CD8-positive, alpha-beta memory T cell (primary cell): ENCODE data around the gene SOCS2. TPM values are rescaled to one million over a fixed set of nuclear protein-coding genes. Genes with fewer than 3 reads are reported as not detected.
A peak's percentile ranks its signal among the peaks of the same experiment; 100 is the strongest.

ENCODE experiments used
- CTCF ChIA-PET: fragments of 350-600 bp; sonication (Branson Sonifier 250); formaldehyde crosslinking; loops from one replicate; lab custom pipeline; 2021; ENCODE audit warnings: antibody characterized with exemption; lab: Charles Lee
- POLR2A ChIA-PET: fragments of 350-600 bp; sonication (Branson Sonifier 250); formaldehyde crosslinking; loops from one replicate; lab custom pipeline; 2021; ENCODE audit warnings: antibody characterized with exemption; lab: Charles Lee
- DNase-seq, 5 donors: peaks; one replicate each; pipeline versions ENCODE4 v3.0.0 to v3.0.0-alpha.2; 2020 to 2022; ENCODE audit warnings: mixed read lengths in 1 of 5
- H3K27ac ChIP-seq: one replicate; pipeline ENCODE4 v1.7.0; 2013; ENCODE audit warnings: low read depth, mild to moderate bottlenecking, low read length, moderate library complexity
- H3K27me3 ChIP-seq: 2 replicates; pipeline ENCODE4 v1.7.0; 2013; ENCODE audit warnings: low read length, mild to moderate bottlenecking; ENCODE audit not compliant: insufficient read depth, poor library complexity, severe bottlenecking
- H3K36me3 ChIP-seq: 2 replicates; pipeline ENCODE4 v1.7.0; 2013; ENCODE audit warnings: mild to moderate bottlenecking, low read length, moderate library complexity; ENCODE audit not compliant: insufficient read depth
- H3K4me1 ChIP-seq: 2 replicates; pipeline ENCODE4 v1.7.0; 2013; ENCODE audit warnings: mild to moderate bottlenecking, low read length, moderate library complexity; ENCODE audit not compliant: insufficient read depth
- H3K4me3 ChIP-seq: 2 replicates; pipeline ENCODE4 v1.7.0; 2013; ENCODE audit warnings: mild to moderate bottlenecking, low read length
- H3K9me3 ChIP-seq: 2 replicates; pipeline ENCODE4 v1.7.0; 2013; ENCODE audit warnings: mild to moderate bottlenecking, low read length
- H3K27ac Mint-ChIP-seq, 8 donors: one replicate each; pipeline ENCODE4 v1.8.0; 2020 to 2021; ENCODE audit warnings: mixed read lengths in 8 of 8, mild to moderate bottlenecking in 6 of 8, inconsistent platforms in 3 of 8, moderate library complexity in 3 of 8
- H3K27me3 Mint-ChIP-seq, 2 donors: one replicate each; pipeline ENCODE4 v1.8.0; 2020 to 2021; ENCODE audit warnings: mixed read lengths in 2 of 2, mild to moderate bottlenecking in 1 of 2, moderate library complexity in 1 of 2
- H3K36me3 Mint-ChIP-seq, 3 donors: one replicate each; pipeline ENCODE4 v1.8.0; 2020 to 2021; ENCODE audit warnings: mixed read lengths in 3 of 3, inconsistent platforms in 1 of 3, mild to moderate bottlenecking in 1 of 3
- H3K4me1 Mint-ChIP-seq, 3 donors: one replicate each; pipeline ENCODE4 v1.8.0; 2020 to 2021; ENCODE audit warnings: mixed read lengths in 3 of 3, inconsistent platforms in 1 of 3, mild to moderate bottlenecking in 1 of 3
- H3K4me3 Mint-ChIP-seq, 7 donors: one replicate each; pipeline ENCODE4 v1.8.0; 2020 to 2021; ENCODE audit warnings: mixed read lengths in 7 of 7, mild to moderate bottlenecking in 6 of 7, moderate library complexity in 4 of 7, inconsistent platforms in 2 of 7
- H3K9me3 Mint-ChIP-seq, 5 donors: one replicate each; pipeline ENCODE4 v1.8.0; 2020 to 2022; ENCODE audit warnings: mixed read lengths in 5 of 5, mild to moderate bottlenecking in 3 of 5, moderate library complexity in 2 of 5, inconsistent platforms in 1 of 5
- polyA plus RNA-seq: library from polyadenylated mRNA; unstranded; fragments of 300-500 nt; fragmentation: Illumina TruSeq; gene quantifications from one replicate; pipeline ENCODE4 v1.2.3, GENCODE V29; 2021
- total RNA-seq, 2 experiments: library from RNA; stranded (reverse); gene quantifications; one replicate each; pipeline ENCODE4 v1.2.3, GENCODE V29; 2021

The SOCS2 gene
- total and polyA plus RNA-seq, 3 experiments from 2014 or later = 11.6 to 21.7 (median 12.9) TPM

DNA sequence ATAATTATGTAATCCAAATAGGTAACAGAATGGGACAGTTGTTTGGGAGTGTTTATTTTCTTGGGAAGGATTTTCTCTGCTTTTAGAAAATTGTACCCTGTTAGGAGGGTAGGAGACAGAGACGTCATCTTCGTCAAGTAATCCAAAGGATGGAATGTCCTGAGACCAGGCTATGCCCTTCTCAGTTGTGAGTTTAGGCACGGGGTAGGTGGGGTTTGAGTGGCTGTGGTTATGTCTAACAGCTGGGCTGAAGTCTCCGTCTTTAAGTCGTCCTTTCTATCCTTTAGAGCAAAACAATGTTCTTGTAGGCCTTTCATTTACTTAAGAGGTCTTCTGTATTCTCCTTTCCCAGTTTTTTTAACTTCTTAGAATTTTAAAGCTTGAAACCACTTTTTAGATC lies 5.7 kb downstream of the SOCS2 start:
- Histone ChIP-seq H3K27me3 (no peaks in the 10 kb centered on the region), H3K36me3 (no peaks in the 10 kb centered on the region), H3K4me3 (no peak overlapping the region), H3K27ac (no peak overlapping the region), H3K4me1 (peaks cover 5% of the 10 kb centered on the region), H3K9me3 (no peaks in the 10 kb centered on the region)
- no peaks in the 10 kb centered on the region for H3K9me3 Mint-ChIP-seq
- H3K4me1 Mint-ChIP-seq = peaks cover 17 to 32% (median 26%) of the 10 kb centered on the region in 3 donors
- peaks cover 0 to 19% (median 13%) of the 10 kb centered on the region in 3 donors for H3K36me3 Mint-ChIP-seq
- H3K4me3 Mint-ChIP-seq = no peak overlapping the region
- H3K27me3 Mint-ChIP-seq = no peaks in the 10 kb centered on the region
- peak overlapping the region in 1 of 8 donors; percentile 19 for H3K27ac Mint-ChIP-seq
- POLR2A ChIA-PET = no interaction called here
- DNase-seq = no peak
- CTCF ChIA-PET = interaction anchor here (2.3 kb wide), 1 partner anchor 524 kb away, joined by 8 read pairs; no protein-coding TSS in a partner anchor

DNA sequence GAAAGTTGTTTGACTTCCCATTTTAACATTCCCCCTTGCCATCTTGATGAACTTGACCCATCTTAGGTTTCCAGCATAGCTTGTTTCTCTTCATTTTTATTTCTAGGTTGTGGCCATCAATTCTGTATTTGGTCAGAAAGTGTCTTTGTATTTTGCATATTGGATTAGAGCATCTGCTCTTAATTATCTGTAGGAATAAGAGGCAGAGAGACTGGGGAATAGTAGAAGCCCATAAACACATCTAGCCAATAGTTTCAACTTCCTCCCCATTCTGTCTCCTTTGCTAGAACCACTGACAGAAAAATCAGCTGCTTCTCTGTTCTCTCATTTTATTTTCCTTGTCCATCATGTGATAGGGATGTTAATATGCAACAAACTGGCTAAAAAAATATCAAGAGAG lies 8.2 kb downstream of the SOCS2 start:
- CTCF ChIA-PET = interaction anchor here (0.8 to 1.6 kb wide), 2 partner anchors 12 to 521 kb away, joined by 3 read pairs; no protein-coding TSS in a partner anchor
- Mint-ChIP-seq H3K9me3 (no peaks in the 10 kb centered on the region), H3K4me1 (peaks cover 9 to 16% (median 10%) of the 10 kb centered on the region in 3 donors), H3K27me3 (no peaks in the 10 kb centered on the region), H3K4me3 (no peak overlapping the region), H3K36me3 (peaks cover 0 to 18% (median 16%) of the 10 kb centered on the region in 3 donors), H3K27ac (no peak overlapping the region)
- no peak for DNase-seq
- Histone ChIP-seq H3K9me3 (no peaks in the 10 kb centered on the region), H3K4me1 (no peaks in the 10 kb centered on the region), H3K27ac (no peak overlapping the region), H3K27me3 (no peaks in the 10 kb centered on the region), H3K36me3 (no peaks in the 10 kb centered on the region), H3K4me3 (no peak overlapping the region)
- POLR2A ChIA-PET = no interaction called here

DNA sequence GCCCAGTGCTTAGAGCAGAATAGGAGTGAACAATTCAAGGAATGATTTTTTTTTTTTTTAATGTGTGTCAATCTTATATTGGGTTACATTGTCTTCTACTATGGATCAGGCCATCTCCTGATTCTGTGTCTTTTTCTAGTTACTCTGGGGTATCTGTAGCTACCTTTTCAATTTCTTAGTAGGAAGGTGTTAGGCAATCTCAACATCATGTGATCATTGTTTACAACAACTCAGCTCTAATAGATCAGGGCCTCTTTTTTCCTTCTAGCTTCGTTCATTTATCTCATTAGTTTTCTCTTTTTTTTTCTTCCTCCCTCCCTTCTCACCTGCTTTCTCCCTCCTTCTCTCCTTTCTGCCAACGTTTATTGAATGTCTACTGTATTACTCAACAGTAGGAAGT lies 8.9 kb downstream of the SOCS2 start:
- no peaks in the 10 kb centered on the region for H3K4me1 ChIP-seq
- no peaks in the 10 kb centered on the region for H3K27me3 ChIP-seq
- Mint-ChIP-seq H3K4me1 (peaks cover 6 to 11% (median 9%) of the 10 kb centered on the region in 3 donors), H3K4me3 (no peak overlapping the region), H3K36me3 (peaks cover 0 to 18% (median 15%) of the 10 kb centered on the region in 3 donors), H3K27ac (peak overlapping the region in 1 of 8 donors; percentile 33), H3K27me3 (no peaks in the 10 kb centered on the region), H3K9me3 (no peaks in the 10 kb centered on the region)
- H3K4me3 ChIP-seq = no peak overlapping the region
- no peaks in the 10 kb centered on the region for H3K9me3 ChIP-seq
- ChIA-PET POLR2A (no interaction called here), CTCF (interaction anchor here (1.6 kb wide), 1 partner anchor 12 kb away, joined by 3 read pairs; no protein-coding TSS in a partner anchor)
- no peaks in the 10 kb centered on the region for H3K36me3 ChIP-seq
- H3K27ac ChIP-seq = no peak overlapping the region
- DNase-seq = no peak

DNA sequence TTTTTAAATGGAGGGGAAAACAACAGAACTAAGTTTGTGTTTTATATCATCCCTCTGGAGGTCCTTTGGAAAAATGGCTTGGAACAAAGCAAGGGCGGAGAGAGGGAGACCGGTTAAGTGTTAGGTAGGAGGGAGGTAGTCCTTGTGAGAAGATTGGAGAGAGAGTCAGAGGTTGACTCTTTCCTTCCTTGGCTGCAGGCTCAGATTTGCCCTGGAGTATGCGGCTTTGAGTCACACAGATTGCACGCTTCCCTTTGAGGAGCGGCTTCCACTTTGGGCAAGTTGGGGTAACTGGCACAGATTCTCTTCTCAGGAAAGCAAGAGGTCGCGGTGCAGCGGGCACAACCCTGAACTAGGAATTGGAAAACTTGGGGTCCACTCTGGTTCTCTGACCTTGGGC lies 9.9 kb downstream of the SOCS2 start:
- no peak overlapping the region for H3K4me3 ChIP-seq
- H3K4me1 ChIP-seq = no peaks in the 10 kb centered on the region
- ChIA-PET CTCF (no interaction called here), POLR2A (no interaction called here)
- peaks cover 0 to 18% (median 7%) of the 10 kb centered on the region in 3 donors for H3K36me3 Mint-ChIP-seq
- H3K4me3 Mint-ChIP-seq = no peak overlapping the region
- DNase-seq = no peak
- H3K27me3 Mint-ChIP-seq = no peaks in the 10 kb centered on the region
- no peak overlapping the region for H3K27ac Mint-ChIP-seq
- H3K27ac ChIP-seq = no peak overlapping the region
- H3K9me3 ChIP-seq = no peaks in the 10 kb centered on the region
- no peaks in the 10 kb centered on the region for H3K9me3 Mint-ChIP-seq
- H3K27me3 ChIP-seq = no peaks in the 10 kb centered on the region
- H3K36me3 ChIP-seq = no peaks in the 10 kb centered on the region
- H3K4me1 Mint-ChIP-seq = peaks cover 0 to 6% (median 1%) of the 10 kb centered on the region in 3 donors

DNA sequence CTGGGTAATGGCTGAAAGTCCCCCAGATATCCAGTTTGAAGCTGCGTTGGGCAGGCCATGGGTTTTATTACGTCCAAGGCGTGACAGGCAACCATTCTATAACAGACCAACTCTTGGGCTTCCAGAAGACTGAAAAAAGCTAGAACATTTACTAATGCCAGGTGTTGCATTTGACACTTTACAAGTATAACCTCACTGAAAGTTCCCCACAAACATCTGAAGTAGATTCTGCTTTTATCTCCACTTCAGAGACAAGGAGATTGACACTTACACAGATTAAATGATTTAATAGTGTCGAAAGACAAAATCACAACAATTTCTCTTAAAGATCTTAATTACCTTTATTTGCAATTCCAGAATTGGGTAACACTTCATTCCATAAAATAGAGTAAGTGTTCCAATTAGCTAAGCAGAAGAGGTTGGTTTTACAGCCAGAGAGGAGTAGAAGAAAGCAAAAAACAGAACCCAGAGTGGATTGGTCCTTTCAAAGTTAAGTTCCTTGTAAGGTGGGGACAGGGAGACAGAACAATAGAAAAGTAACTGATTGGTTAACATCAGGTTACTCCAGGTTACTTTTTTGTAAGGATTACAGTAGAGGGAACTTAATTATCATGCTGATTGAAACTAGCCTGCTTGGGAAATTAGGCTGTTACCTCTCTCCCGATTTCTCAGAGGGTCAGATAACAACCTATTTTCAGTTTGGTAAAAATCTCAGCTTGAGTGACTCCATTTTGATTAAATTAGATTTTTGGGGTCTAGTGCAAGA lies 11.3 kb downstream of the SOCS2 start:
- Mint-ChIP-seq H3K4me3 (no peak overlapping the region), H3K36me3 (peaks cover 0 to 18% (median 7%) of the 10 kb centered on the region in 3 donors), H3K27me3 (peaks cover 0 to 3% of the 10 kb centered on the region in 2 donors), H3K9me3 (no peaks in the 10 kb centered on the region), H3K4me1 (peaks cover 0 to 4% (median 3%) of the 10 kb centered on the region in 3 donors), H3K27ac (no peak overlapping the region)
- DNase-seq = no peak
- no peaks in the 10 kb centered on the region for H3K36me3 ChIP-seq
- no peak overlapping the region for H3K27ac ChIP-seq
- H3K9me3 ChIP-seq = no peaks in the 10 kb centered on the region
- no peak overlapping the region for H3K4me3 ChIP-seq
- H3K4me1 ChIP-seq = no peaks in the 10 kb centered on the region
- ChIA-PET CTCF (interaction anchor here (1.1 to 1.3 kb wide), 2 partner anchors 9 to 518 kb away, joined by 3 to 4 read pairs; no protein-coding TSS in a partner anchor), POLR2A (no interaction called here)
- no peaks in the 10 kb centered on the region for H3K27me3 ChIP-seq

DNA sequence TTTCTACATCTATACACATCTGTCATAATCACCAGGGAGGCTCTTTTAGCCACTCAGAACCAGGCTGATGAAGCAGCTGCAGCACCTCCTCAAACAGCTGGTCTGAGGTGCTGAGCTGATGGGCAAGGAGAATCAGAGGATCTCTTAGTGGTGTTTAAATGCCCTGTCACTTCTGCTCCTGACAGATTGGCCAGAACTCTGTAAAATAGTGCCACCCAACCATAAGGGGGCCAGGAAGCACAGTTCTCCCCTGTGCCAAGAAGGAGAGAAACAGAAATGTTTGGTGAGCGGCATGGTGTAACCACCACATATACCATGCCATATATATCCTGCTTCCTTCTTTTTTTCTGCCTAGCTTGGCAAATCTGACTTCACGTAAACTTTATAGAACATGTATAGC lies 12.8 kb downstream of the SOCS2 start:
- Mint-ChIP-seq H3K4me3 (no peak overlapping the region), H3K27me3 (peaks cover 8 to 12% of the 10 kb centered on the region in 2 donors), H3K4me1 (peaks cover 0 to 4% (median 3%) of the 10 kb centered on the region in 3 donors), H3K27ac (peak overlapping the region in 1 of 8 donors; percentile 2), H3K36me3 (peaks cover 0 to 10% (median 2%) of the 10 kb centered on the region in 3 donors), H3K9me3 (no peaks in the 10 kb centered on the region)
- CTCF ChIA-PET = interaction anchor here (1.3 kb wide), 1 partner anchor 11 kb away, joined by 3 read pairs; no protein-coding TSS in a partner anchor
- Histone ChIP-seq H3K27me3 (no peaks in the 10 kb centered on the region), H3K27ac (no peak overlapping the region), H3K4me3 (no peak overlapping the region), H3K9me3 (no peaks in the 10 kb centered on the region), H3K36me3 (no peaks in the 10 kb centered on the region), H3K4me1 (no peaks in the 10 kb centered on the region)
- POLR2A ChIA-PET = no interaction called here
- DNase-seq = no peak

DNA sequence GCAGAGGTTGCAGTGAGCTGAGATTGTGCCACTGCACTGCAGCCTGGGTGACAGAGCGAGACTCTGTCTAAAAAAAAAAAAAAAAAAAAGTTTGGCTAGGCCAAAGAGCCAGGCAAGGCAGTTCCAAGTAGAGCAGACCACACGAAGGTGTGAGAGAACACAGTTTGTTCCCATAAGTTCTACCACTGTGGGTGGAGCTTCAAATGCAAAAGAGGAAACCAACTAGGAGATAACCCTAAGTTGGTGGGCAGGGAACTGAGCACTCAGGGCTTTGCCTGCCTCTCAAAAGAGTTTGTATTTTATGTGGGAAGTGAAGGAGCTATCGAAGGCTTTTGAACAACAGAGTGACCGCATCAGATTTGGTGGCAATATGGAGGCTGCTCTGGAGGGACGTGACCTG lies 15.1 kb downstream of the SOCS2 start:
- Mint-ChIP-seq H3K27ac (no peak overlapping the region), H3K27me3 (peaks cover 20 to 32% of the 10 kb centered on the region in 2 donors), H3K4me3 (no peak overlapping the region), H3K36me3 (peaks cover 0 to 7% (median 0%) of the 10 kb centered on the region in 3 donors), H3K9me3 (no peaks in the 10 kb centered on the region), H3K4me1 (peaks cover 12 to 18% (median 15%) of the 10 kb centered on the region in 3 donors)
- H3K27me3 ChIP-seq = peaks cover 14% of the 10 kb centered on the region
- no peaks in the 10 kb centered on the region for H3K36me3 ChIP-seq
- no peak for DNase-seq
- no peak overlapping the region for H3K27ac ChIP-seq
- ChIA-PET POLR2A (no interaction called here), CTCF (interaction anchor here (1.0 to 1.3 kb wide), 2 partner anchors 11 to 18 kb away, joined by 3 to 5 read pairs; no protein-coding TSS in a partner anchor)
- peaks cover 11% of the 10 kb centered on the region for H3K4me1 ChIP-seq
- H3K9me3 ChIP-seq = no peaks in the 10 kb centered on the region
- no peak overlapping the region for H3K4me3 ChIP-seq

DNA sequence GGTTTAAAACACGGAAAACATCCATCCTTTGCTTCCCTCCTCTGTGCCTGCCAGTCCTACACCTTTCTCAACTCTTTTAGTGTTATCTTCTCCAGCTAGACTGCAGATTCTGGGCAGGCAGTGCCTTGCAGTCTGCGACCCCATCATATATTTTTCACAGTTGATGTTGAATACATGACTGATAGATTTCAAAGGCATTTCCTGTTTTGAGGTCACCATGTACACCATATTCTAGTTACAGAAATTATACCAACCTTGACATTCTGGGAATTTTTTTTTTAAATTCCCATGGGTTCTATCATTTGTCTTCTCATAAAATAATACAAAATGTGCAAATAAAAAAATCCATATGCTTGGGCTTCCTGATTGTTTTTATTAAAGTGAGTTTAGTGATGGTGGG lies 16.6 kb downstream of the SOCS2 start:
- no peaks in the 10 kb centered on the region for H3K9me3 Mint-ChIP-seq
- H3K4me1 ChIP-seq = peaks cover 11% of the 10 kb centered on the region
- H3K4me1 Mint-ChIP-seq = peaks cover 12 to 18% (median 15%) of the 10 kb centered on the region in 3 donors
- DNase-seq = no peak
- peaks cover 0 to 8% (median 0%) of the 10 kb centered on the region in 3 donors for H3K36me3 Mint-ChIP-seq
- H3K4me3 ChIP-seq = no peak overlapping the region
- H3K36me3 ChIP-seq = no peaks in the 10 kb centered on the region
- ChIA-PET CTCF (no interaction called here), POLR2A (no interaction called here)
- no peak overlapping the region for H3K4me3 Mint-ChIP-seq
- no peaks in the 10 kb centered on the region for H3K9me3 ChIP-seq
- H3K27ac Mint-ChIP-seq = no peak overlapping the region
- peaks cover 20% of the 10 kb centered on the region for H3K27me3 ChIP-seq
- H3K27me3 Mint-ChIP-seq = peaks cover 30 to 45% of the 10 kb centered on the region in 2 donors
- no peak overlapping the region for H3K27ac ChIP-seq
